Activated CD4-positive, alpha-beta T cell treated with anti-CD3 and anti-CD28 coated beads for 1 hour (primary cell): ENCODE results near the gene SALL3.

Experiments used
- DNase-seq: peaks from one replicate; pipeline ENCODE4 v3.0.0-alpha.2; 2020

Gene SALL3

GRCh38 chr18:79008356-79008940, 28.8 kb downstream of the SALL3 start:
- DNase-seq = no peak

DNA sequence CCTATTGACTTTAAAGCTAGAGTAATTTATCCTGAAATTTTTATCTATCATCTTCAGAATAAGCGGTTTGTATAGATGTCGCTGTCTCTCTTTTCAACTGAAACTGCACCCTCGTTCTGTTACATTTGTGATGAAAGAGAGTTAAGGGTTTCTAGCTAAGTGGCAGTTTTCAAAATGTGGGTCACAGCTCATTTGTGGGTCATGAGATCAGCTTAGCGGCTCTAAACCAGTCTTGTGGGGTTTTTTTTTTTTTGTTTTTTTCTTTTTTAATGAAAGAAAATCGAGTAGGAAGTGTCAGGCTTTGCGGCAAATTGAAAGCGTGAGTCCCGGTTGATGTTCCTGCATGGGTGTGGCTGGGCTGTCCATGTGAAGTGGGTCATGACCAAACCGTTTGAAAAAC, 31.2 kb downstream of the SALL3 start:
- no peak for DNase-seq

DNA sequence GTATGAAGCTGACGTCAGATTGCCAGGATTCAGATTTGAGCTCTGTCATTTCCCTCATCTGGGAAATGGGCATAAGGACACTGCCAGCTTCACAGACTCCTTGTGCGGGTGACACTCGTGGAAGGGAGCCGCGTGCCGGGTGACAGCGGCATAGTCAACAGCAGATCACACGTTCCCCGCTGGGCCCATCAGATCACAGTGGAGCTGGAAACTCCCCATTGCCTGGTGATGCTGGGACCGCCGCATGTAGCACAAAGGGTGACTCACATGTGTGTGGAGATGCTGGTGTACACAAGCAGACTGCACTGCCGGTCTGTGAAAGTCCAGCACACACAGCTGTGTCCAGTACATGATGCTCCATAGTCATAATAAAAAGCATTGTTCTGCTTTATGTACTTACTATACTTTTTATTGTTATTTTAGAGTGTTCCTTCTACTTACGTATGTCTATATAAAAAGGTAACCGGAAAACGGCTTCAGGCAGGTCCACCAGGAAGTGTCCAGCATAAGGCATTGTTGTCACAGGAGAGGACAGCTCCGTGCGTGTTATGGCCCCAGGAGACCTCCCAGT, 31.8 kb downstream of the SALL3 start:
- DNase-seq = no peak

GRCh38 chr18:79013869-79014268, 34.3 kb downstream of the SALL3 start:
- no peak for DNase-seq

DNA sequence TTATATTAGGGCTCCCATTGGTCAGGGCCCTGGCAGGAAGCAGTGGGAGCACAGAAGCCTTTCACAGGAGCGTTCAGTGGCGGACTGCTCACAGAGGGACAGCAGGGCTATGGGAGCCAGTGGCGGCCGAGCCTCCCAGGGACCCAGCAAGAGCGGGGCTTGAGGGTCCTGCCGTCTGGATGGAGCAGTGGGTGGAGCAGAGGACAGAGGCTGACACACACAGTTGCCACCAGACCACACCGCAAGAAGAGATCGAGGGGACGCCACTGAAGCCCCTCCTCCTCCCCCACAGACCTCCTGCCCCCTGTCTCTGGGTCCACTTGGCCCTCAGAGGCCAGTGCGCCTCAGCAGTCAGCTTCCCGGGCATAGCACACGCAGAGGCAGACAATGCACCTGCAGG, 39.3 kb downstream of the SALL3 start:
- DNase-seq = no peak

DNA sequence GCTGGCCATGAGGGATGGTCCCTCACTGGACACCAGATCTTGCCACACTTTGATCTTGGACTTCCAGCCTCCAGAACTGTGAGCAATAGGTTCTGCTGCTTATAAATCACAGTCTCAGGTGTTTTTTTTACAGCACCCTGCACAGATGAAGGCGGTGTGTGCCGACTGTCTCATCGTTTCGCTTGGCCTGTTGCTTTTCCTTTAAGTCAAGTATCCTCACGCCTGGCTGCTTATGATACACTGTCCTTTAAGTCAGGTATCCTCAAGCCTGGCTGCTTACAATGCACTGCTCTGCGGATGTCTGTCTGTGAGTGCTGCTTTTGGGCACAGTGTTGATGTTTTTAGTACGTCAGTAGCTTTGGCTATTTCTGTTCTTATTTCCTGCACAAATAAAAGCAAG, 40.3 kb downstream of the SALL3 start:
- DNase-seq = no peak

- no peak for DNase-seq
Measured at GRCh38 chr18:79022603-79023002, 43.0 kb downstream of the SALL3 start.

GRCh38 chr18:79026491-79026890, 46.9 kb downstream of the SALL3 start:
- no peak for DNase-seq

GRCh38 chr18:79030680-79031079, 51.1 kb downstream of the SALL3 start:
- no peak for DNase-seq

- no peak for DNase-seq
Measured at GRCh38 chr18:79042276-79042675, 62.7 kb downstream of the SALL3 start.

DNA sequence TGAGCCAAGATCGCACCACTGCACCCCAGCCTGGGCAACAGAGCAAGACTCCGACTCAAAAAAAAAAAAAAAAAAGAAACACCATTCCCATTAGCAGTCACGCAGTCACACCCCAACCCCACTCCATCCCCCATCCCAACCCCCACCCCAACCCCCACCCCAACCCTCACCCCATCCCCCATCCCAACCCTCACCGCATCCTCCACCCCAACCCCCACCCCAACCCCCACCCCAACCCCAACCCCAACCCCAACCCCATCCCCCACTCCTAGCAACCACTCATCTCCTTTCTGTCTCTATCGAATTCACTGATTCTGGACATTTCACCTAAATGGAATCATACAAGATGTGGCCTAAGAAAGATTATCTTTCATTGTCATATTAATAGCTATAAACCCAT, 63.7 kb downstream of the SALL3 start:
- DNase-seq = no peak

DNA sequence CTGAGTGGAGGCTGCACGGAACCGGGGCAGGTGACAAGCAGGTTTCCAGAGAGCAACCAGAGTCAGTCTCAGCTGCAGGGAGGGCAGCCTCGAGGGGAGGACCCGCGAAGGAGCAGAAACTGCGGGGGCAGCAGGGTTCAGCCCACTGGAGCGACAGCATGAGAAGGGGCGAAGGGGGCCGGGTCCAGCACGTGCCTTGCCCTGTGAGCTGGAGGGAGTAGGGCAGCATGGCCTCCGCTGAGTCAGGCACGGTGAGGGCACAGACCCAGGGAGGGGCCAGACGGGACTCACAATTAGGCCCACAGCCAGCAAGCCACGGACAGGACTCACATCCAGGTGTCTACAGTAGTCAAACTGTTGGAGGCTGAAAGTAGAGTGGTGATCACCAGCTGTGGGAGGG, 66.9 kb downstream of the SALL3 start:
- DNase-seq = no peak

- DNase-seq = no peak
Measured at GRCh38 chr18:79047556-79048244, 68.1 kb downstream of the SALL3 start.

GRCh38 chr18:79048245-79048632, 68.6 kb downstream of the SALL3 start:
- DNase-seq = no peak

DNA sequence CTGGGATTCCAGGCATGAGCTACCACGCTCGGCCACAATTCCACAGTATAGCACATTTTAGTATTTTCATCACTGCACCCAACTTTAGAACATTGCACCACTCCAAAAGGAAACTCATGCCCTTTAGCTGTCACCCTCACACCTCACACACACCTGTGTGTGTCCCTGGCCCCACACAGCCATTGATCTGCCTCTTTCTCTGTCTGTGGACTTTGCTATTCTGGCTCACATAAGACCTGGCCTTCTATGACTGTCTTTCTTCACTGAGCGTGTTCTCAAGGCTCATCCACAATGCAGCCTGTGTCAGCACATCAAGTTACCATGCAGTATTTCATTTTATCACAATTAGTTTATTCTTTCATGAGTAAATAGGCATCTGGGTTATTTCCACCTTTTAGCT, 69.9 kb downstream of the SALL3 start:
- no peak for DNase-seq
